Pulmonary artery endothelial cell (primary cell): Measurements from ENCODE around the gene PAWR. TPM values are rescaled to one million over a fixed set of nuclear protein-coding genes. Genes with fewer than 3 reads are reported as not detected.
"Not testable (repeated sequence)": the region's sequence is repeated elsewhere in the genome, so short reads cannot be mapped to it uniquely, and the experiment has no call there.

ENCODE experiments used
- DNase-seq: peaks from one replicate; pipeline ENCODE4 v3.0.0-alpha.2; 2011; ENCODE audit warnings: low read depth, low spot score
- total RNA-seq: library from RNA; depleted of rRNA; stranded (reverse); fragments of >200 nt; gene quantifications from 2 replicates; pipeline ENCODE4 v1.2.3, GENCODE V29; 2014

PAWR gene
- total RNA-seq, 1 donor from 2014 or later: 99.3 TPM

GRCh38 chr12:79553863-79554574 lies 136.7 kb downstream of the PAWR start:
- no peak for DNase-seq

GRCh38 chr12:79552192-79552591 lies 138.6 kb downstream of the PAWR start:
- no peak for DNase-seq

GRCh38 chr12:79549531-79550271 lies 141.1 kb downstream of the PAWR start:
- DNase-seq: no peak

- DNase-seq: no peak
These were observed 142.2 kb downstream of the PAWR start for GRCh38 chr12:79548610-79548924.

- DNase-seq: peak; percentile 84
These were observed 142.8 kb downstream of the PAWR start for GRCh38 chr12:79547735-79548609.

- peak; percentile 82 for DNase-seq
These were observed 143.6 kb downstream of the PAWR start for GRCh38 chr12:79547044-79547734.

GRCh38 chr12:79546466-79547043 lies 144.2 kb downstream of the PAWR start:
- no peak for DNase-seq

GRCh38 chr12:79544439-79544838 lies 146.3 kb downstream of the PAWR start:
- not testable (repeated sequence) for DNase-seq

GRCh38 chr12:79537675-79538074 lies 153.1 kb downstream of the PAWR start:
- no peak for DNase-seq

GRCh38 chr12:79535751-79536150 lies 155.0 kb downstream of the PAWR start:
- DNase-seq: no peak

Other genes with a start within 250 kb of the PAWR start
- gene PPP1R12A, start 244.1 kb upstream of the PAWR start, total RNA-seq: 78.7 and 94.0 TPM in 2 replicates